Fibroblast of lung (primary cell): ENCODE data around the gene WNT4. TPM values are rescaled to one million over a fixed set of nuclear protein-coding genes. Genes with fewer than 3 reads are reported as not detected.

Experiments
- DNase-seq, 2 donors: peaks; one replicate each; pipeline versions ENCODE4 v3.0.0 to v3.0.0-alpha.2; 2010; ENCODE audit warnings: low read depth in 2 of 2
- H2AFZ ChIP-seq: 2 replicates; pipeline ENCODE4 v1.5.1; 2012; ENCODE audit warnings: low read length, control low read depth, inconsistent platforms
- H3K27ac ChIP-seq: 2 replicates; pipeline ENCODE4 v1.5.1; 2011; ENCODE audit warnings: low read length, control low read depth; ENCODE audit not compliant: insufficient read depth
- H3K27me3 ChIP-seq: 2 replicates; pipeline ENCODE4 v1.5.1; 2011; ENCODE audit warnings: mild to moderate bottlenecking, low read length; ENCODE audit not compliant: control insufficient read depth, insufficient read depth
- H3K36me3 ChIP-seq: 2 replicates; pipeline ENCODE4 v1.5.1; 2011; ENCODE audit warnings: low read length; ENCODE audit not compliant: control insufficient read depth, insufficient read depth
- H3K4me1 ChIP-seq: 2 replicates; pipeline ENCODE4 v1.5.1; 2011; ENCODE audit warnings: low read length; ENCODE audit not compliant: control insufficient read depth, insufficient read depth; ENCODE audit errors: extremely low read depth
- H3K4me2 ChIP-seq: 2 replicates; pipeline ENCODE4 v1.5.1; 2011; ENCODE audit warnings: low read length, control low read depth; ENCODE audit not compliant: insufficient read depth; ENCODE audit errors: extremely low read depth
- H3K4me3 ChIP-seq, 4 experiments: fragments of 200-600 bp in 1 of 4; sonication (generic) in 1 of 4; replicated peaks in 1 of 4; 2 replicates each; pipeline ENCODE4 v1.5.1; 2011 to 2016; ENCODE audit warnings: low read length in 4 of 4, low read depth in 3 of 4, mild to moderate bottlenecking in 3 of 4, control low read depth in 2 of 4, inconsistent platforms in 1 of 4, mixed read lengths in 1 of 4; ENCODE audit not compliant: insufficient read depth in 1 of 4; ENCODE audit errors: control extremely low read depth in 1 of 4
- H3K79me2 ChIP-seq: 2 replicates; pipeline ENCODE4 v1.5.1; 2012; ENCODE audit warnings: mild to moderate bottlenecking, low read length, inconsistent platforms; ENCODE audit not compliant: control insufficient read depth, insufficient read depth
- H3K9ac ChIP-seq: 2 replicates; pipeline ENCODE4 v1.5.1; 2011; ENCODE audit warnings: mild to moderate bottlenecking, low read length, control low read depth; ENCODE audit not compliant: insufficient read depth
- H3K9me3 ChIP-seq: 2 replicates; pipeline ENCODE4 v1.5.1; 2012; ENCODE audit warnings: low read depth, low read length; ENCODE audit not compliant: control insufficient read depth, insufficient read depth
- H4K20me1 ChIP-seq: 2 replicates; pipeline ENCODE4 v1.5.1; 2011; ENCODE audit warnings: low read length; ENCODE audit not compliant: control insufficient read depth, insufficient read depth; ENCODE audit errors: extremely low read depth
- CTCF ChIP-seq, 2 donors: IDR thresholded peaks in 1 of 2; conservative IDR thresholded peaks in 1 of 2; 1 replicate in 1 of 2; 2 replicates in 1 of 2; pipeline ENCODE4 v1.5.1; 2011 to 2012; ENCODE audit warnings: low read length in 2 of 2, control low read depth in 1 of 2, inconsistent platforms in 1 of 2, low read depth in 1 of 2, mild to moderate bottlenecking in 1 of 2
- EZH2 ChIP-seq: IDR thresholded peaks from 2 replicates; pipeline ENCODE4 v1.5.1; 2012; ENCODE audit warnings: low read length, control low read depth, mild to moderate bottlenecking; ENCODE audit errors: missing control alignments
- polyA plus RNA-seq, 2 donors: library from polyadenylated mRNA; depleted of rRNA in 1 of 2; stranded (reverse) in 1 of 2; unstranded in 1 of 2; fragments of >200 nt; gene quantifications; 2 replicates each; pipeline ENCODE4 v1.2.1, GENCODE V29; 2011 to 2012; ENCODE audit warnings: missing spikeins in 1 of 2
- total RNA-seq: library from RNA; depleted of rRNA; stranded (reverse); fragments of >200 nt; gene quantifications from 2 replicates; pipeline ENCODE4 v1.2.1, GENCODE V29; 2014

The WNT4 gene
- total and polyA plus RNA-seq, 2 donors (not counting 1 experiment from before 2014, with no cell fraction given) = under 0.01 TPM; not detected in 1

GRCh38 chr1:22127248-22127647 lies 15.6 kb downstream of the WNT4 start:
- no peaks in the 10 kb centered on the region for H3K9me3 ChIP-seq
- no peak overlapping the region for H3K27ac ChIP-seq
- no peak overlapping the region for H3K4me2 ChIP-seq
- no peak overlapping the region for H3K9ac ChIP-seq
- no peaks in the 10 kb centered on the region for H3K36me3 ChIP-seq
- H4K20me1 ChIP-seq = no peaks in the 10 kb centered on the region
- H3K27me3 ChIP-seq = no peaks in the 10 kb centered on the region
- no peak overlapping the region for H2AFZ ChIP-seq
- DNase-seq = no peak
- TF ChIP-seq CTCF (conservative IDR thresholded peaks at IDR 0.05 in 1 of 2, IDR thresholded peaks at IDR 0.05 in 1 of 2; ENCODE audit: low read depth in 1 of 2, low read length in 2 of 2) = no peak
- no peak for TF ChIP-seq EZH2
- no peak overlapping the region for H3K4me3 ChIP-seq
- H3K4me1 ChIP-seq = peaks cover 3% of the 10 kb centered on the region
- H3K79me2 ChIP-seq = no peaks in the 10 kb centered on the region

DNA sequence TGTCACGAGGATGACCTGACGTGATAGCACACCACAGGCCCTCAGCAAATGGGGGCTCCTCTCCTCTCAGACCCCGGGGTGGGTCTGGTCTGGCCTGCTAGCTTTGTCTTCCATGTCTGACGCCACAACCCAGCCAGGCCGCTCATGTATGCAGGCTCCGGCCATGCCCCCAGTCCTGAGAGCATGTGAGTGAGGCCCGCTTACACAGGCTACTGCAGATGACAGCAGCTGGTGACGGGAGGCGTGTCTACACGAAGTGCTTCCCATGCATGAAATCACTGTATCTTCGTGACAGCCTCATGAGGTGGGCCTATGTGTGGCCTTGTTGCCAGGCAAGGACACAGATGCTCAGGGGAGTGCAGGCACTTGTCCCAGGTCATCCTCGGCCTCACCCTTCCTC lies 16.4 kb downstream of the WNT4 start:
- Histone ChIP-seq H4K20me1 (no peaks in the 10 kb centered on the region), H3K9ac (no peak overlapping the region), H3K27me3 (no peaks in the 10 kb centered on the region), H3K36me3 (no peaks in the 10 kb centered on the region), H3K9me3 (no peaks in the 10 kb centered on the region), H2AFZ (no peak overlapping the region), H3K4me1 (no peaks in the 10 kb centered on the region), H3K4me2 (no peak overlapping the region), H3K79me2 (no peaks in the 10 kb centered on the region), H3K27ac (no peak overlapping the region), H3K4me3 (no peak overlapping the region)
- no peak for TF ChIP-seq EZH2
- no peak for TF ChIP-seq CTCF (conservative IDR thresholded peaks at IDR 0.05 in 1 of 2, IDR thresholded peaks at IDR 0.05 in 1 of 2; ENCODE audit: low read depth in 1 of 2, low read length in 2 of 2)
- DNase-seq = no peak

- H3K27me3 ChIP-seq = no peaks in the 10 kb centered on the region
- H3K9ac ChIP-seq = no peak overlapping the region
- no peaks in the 10 kb centered on the region for H4K20me1 ChIP-seq
- DNase-seq = no peak
- no peaks in the 10 kb centered on the region for H3K4me1 ChIP-seq
- H3K4me3 ChIP-seq = no peak overlapping the region
- peaks cover 4% of the 10 kb centered on the region for H3K36me3 ChIP-seq
- no peak overlapping the region for H2AFZ ChIP-seq
- H3K79me2 ChIP-seq = no peaks in the 10 kb centered on the region
- H3K27ac ChIP-seq = no peak overlapping the region
- TF ChIP-seq CTCF (conservative IDR thresholded peaks at IDR 0.05 in 1 of 2, IDR thresholded peaks at IDR 0.05 in 1 of 2; ENCODE audit: low read depth in 1 of 2, low read length in 2 of 2) (no peak), EZH2 (no peak)
- H3K9me3 ChIP-seq = no peaks in the 10 kb centered on the region
- no peak overlapping the region for H3K4me2 ChIP-seq
These were observed 18.2 kb downstream of the WNT4 start for GRCh38 chr1:22124592-22125229.
